GM23338 (cell line): ENCODE results near the gene DMBX1. TPM values are rescaled to one million over a fixed set of nuclear protein-coding genes. Genes with fewer than 3 reads are reported as not detected.

Source experiments
- ATAC-seq: fragments of 200-7000 bp; cut with Tn5 transposase; 3 replicates; pipeline ENCODE4 v1.9.1; 2020
- DNase-seq: peaks from one replicate; pipeline ENCODE4 v3.0.0-alpha.2; 2015; ENCODE audit warnings: low spot score
- H2AFZ ChIP-seq: fragments of 200-600 bp; sonication (generic); 2 replicates; pipeline ENCODE4 v1.8.0; 2016; ENCODE audit warnings: antibody characterized with exemption, mild to moderate bottlenecking, moderate library complexity
- H3F3A ChIP-seq: fragments of 200-600 bp; sonication (generic); replicated peaks from 2 replicates; pipeline ENCODE4 v1.8.0; 2017; ENCODE audit warnings: antibody characterized with exemption, mixed run types, low read depth
- H3K27ac ChIP-seq: fragments of 200-600 bp; sonication (generic); 2 replicates; pipeline ENCODE4 v1.6.1; 2016; ENCODE audit warnings: low read depth
- H3K27me3 ChIP-seq: fragments of 200-600 bp; sonication (generic); 2 replicates; pipeline ENCODE4 v1.8.0; 2016; ENCODE audit warnings: mild to moderate bottlenecking, mixed run types, moderate library complexity; ENCODE audit not compliant: insufficient read depth
- H3K36me3 ChIP-seq: fragments of 200-600 bp; sonication (generic); 2 replicates; pipeline ENCODE4 v1.8.0; 2016; ENCODE audit warnings: mild to moderate bottlenecking; ENCODE audit not compliant: insufficient read depth
- H3K4me1 ChIP-seq: fragments of 200-600 bp; sonication (generic); 2 replicates; pipeline ENCODE4 v1.8.0; 2016; ENCODE audit warnings: mild to moderate bottlenecking, moderate library complexity; ENCODE audit not compliant: insufficient read depth
- H3K4me2 ChIP-seq: fragments of 200-600 bp; sonication (generic); 2 replicates; pipeline ENCODE4 v1.7.1; 2017; ENCODE audit warnings: mixed run types
- H3K4me3 ChIP-seq: fragments of 200-600 bp; sonication (generic); 2 replicates; pipeline ENCODE4 v1.6.1; 2016; ENCODE audit warnings: mixed run types
- H3K79me2 ChIP-seq: fragments of 200-600 bp; sonication (generic); replicated peaks from 2 replicates; pipeline ENCODE4 v1.8.0; 2017; ENCODE audit warnings: mild to moderate bottlenecking; ENCODE audit not compliant: insufficient read depth
- H3K9me2 ChIP-seq: fragments of 200-600 bp; sonication (generic); 2 replicates; pipeline ENCODE4 v1.8.0; 2017; ENCODE audit not compliant: insufficient read depth
- H4K20me1 ChIP-seq: fragments of 200-600 bp; sonication (generic); replicated peaks from 2 replicates; pipeline ENCODE4 v1.8.0; 2017; ENCODE audit warnings: mild to moderate bottlenecking; ENCODE audit not compliant: insufficient read depth
- H3K27ac Mint-ChIP-seq: 2 replicates; pipeline ENCODE4 v1.8.0; 2020; ENCODE audit warnings: inconsistent platforms, mild to moderate bottlenecking, moderate library complexity, mixed read lengths
- H3K27me3 Mint-ChIP-seq: 3 replicates; pipeline ENCODE4 v1.8.0; 2022; ENCODE audit warnings: low read depth, mild to moderate bottlenecking, moderate library complexity, mixed read lengths, inconsistent platforms; ENCODE audit not compliant: insufficient read depth, poor library complexity
- H3K36me3 Mint-ChIP-seq: 3 replicates; pipeline ENCODE4 v1.8.0; 2021; ENCODE audit warnings: low read depth, mild to moderate bottlenecking, inconsistent platforms, moderate library complexity, mixed read lengths
- H3K4me1 Mint-ChIP-seq: 3 replicates; pipeline ENCODE4 v1.8.0; 2020; ENCODE audit warnings: mild to moderate bottlenecking, inconsistent platforms, mixed read lengths
- H3K4me3 Mint-ChIP-seq: 3 replicates; pipeline ENCODE4 v1.8.0; 2021; ENCODE audit warnings: moderate library complexity, mild to moderate bottlenecking, inconsistent platforms, mixed read lengths
- H3K9me3 Mint-ChIP-seq: 3 replicates; pipeline ENCODE4 v1.8.0; 2020; ENCODE audit warnings: moderate library complexity, mild to moderate bottlenecking, inconsistent platforms, mixed read lengths
- CREB1 ChIP-seq: fragments of 250-450 bp; sonication (Bioruptor Pico); IDR thresholded peaks from 2 replicates; pipeline ENCODE4 v1.5.0; 2020; ENCODE audit warnings: low read depth, mild to moderate bottlenecking, moderate library complexity
- CTCF ChIP-seq, 2 experiments: fragments of 200-600 bp in 1 of 2; sonication (generic) in 1 of 2; conservative IDR thresholded peaks; 2 replicates each; pipeline versions ENCODE4 v1.5.1 to v1.6.1; 2016 to 2017; ENCODE audit warnings: antibody characterized with exemption in 2 of 2, low read depth in 2 of 2, mild to moderate bottlenecking in 2 of 2, moderate library complexity in 1 of 2
- ETS1 ChIP-seq: IDR thresholded peaks from 2 replicates; pipeline ENCODE4 v1.6.1; 2016; ENCODE audit warnings: antibody characterized with exemption
- EZH2 ChIP-seq: fragments of 200-600 bp; sonication (generic); IDR thresholded peaks from one replicate; pipeline ENCODE4 v1.8.0; 2017; ENCODE audit warnings: antibody characterized with exemption, mild to moderate bottlenecking, low read depth; ENCODE audit not compliant: unreplicated experiment
- EZH2phosphoT487 ChIP-seq: fragments of 200-600 bp; sonication (generic); IDR thresholded peaks from one replicate; pipeline ENCODE4 v1.8.1; 2018; ENCODE audit warnings: antibody characterized with exemption; ENCODE audit not compliant: unreplicated experiment
- JUNB ChIP-seq: IDR thresholded peaks from one replicate; pipeline ENCODE4 v1.6.1; 2016; ENCODE audit warnings: antibody characterized with exemption; ENCODE audit not compliant: unreplicated experiment
- NANOG ChIP-seq: IDR thresholded peaks from 2 replicates; pipeline ENCODE4 v1.6.1; 2016; ENCODE audit warnings: antibody characterized with exemption, borderline replicate concordance
- POLR2AphosphoS5 ChIP-seq: IDR thresholded peaks from 2 replicates; pipeline ENCODE4 v1.6.1; 2016; ENCODE audit warnings: antibody characterized with exemption, low read depth
- REST ChIP-seq: IDR thresholded peaks from one replicate; pipeline ENCODE4 v1.6.1; 2018; ENCODE audit warnings: antibody characterized with exemption; ENCODE audit not compliant: unreplicated experiment
- STAT1 ChIP-seq: IDR thresholded peaks from one replicate; pipeline ENCODE4 v1.6.1; 2016; ENCODE audit warnings: antibody characterized with exemption; ENCODE audit not compliant: unreplicated experiment
- ZNF114 ChIP-seq: fragments of 250-450 bp; sonication (Bioruptor Pico); IDR thresholded peaks from 2 replicates; pipeline ENCODE4 v1.5.0; 2020; ENCODE audit warnings: mild to moderate bottlenecking, moderate library complexity
- ZNF331 ChIP-seq: fragments of 250-450 bp; sonication (Bioruptor Pico); IDR thresholded peaks from 2 replicates; pipeline ENCODE4 v1.5.0; 2020; ENCODE audit warnings: low read depth, mild to moderate bottlenecking, moderate library complexity
- ZNF462 ChIP-seq: fragments of 250-450 bp; sonication (Bioruptor Pico); IDR thresholded peaks from 2 replicates; pipeline ENCODE4 v1.5.0; 2020; ENCODE audit warnings: mild to moderate bottlenecking, moderate library complexity
- polyA plus RNA-seq: library from polyadenylated mRNA; unstranded; fragments of >200 nt; fragmentation: Nextera tagmentation; extraction: Ambion mirVana; gene quantifications from 2 replicates; pipeline ENCODE4 v1.2.1, GENCODE V29; 2016
- total RNA-seq: library from RNA; depleted of rRNA; stranded (reverse); fragments of >200 nt; shearing (Covaris generic); gene quantifications from 2 replicates; pipeline ENCODE4 v1.2.3, GENCODE V29; 2014

The DMBX1 gene
- total and polyA plus RNA-seq, 2 experiments from 2014 or later = 0.11 TPM; not detected in 1

- Histone ChIP-seq H3F3A (peaks cover 25% of the 10 kb centered on the region; the same call in 1 of the 2 replicates), H3K27ac (no peak overlapping the region), H2AFZ (peak overlapping the region; percentile 80; the same call in 1 of the 2 replicates), H3K4me2 (peak overlapping the region; percentile 92), H3K4me1 (peaks cover 60% of the 10 kb centered on the region), H3K36me3 (no peaks in the 10 kb centered on the region), H3K4me3 (peak overlapping the region; percentile 67), H3K27me3 (peaks cover 100% of the 10 kb centered on the region), H3K9me2 (no peaks in the 10 kb centered on the region), H4K20me1 (peaks cover 11% of the 10 kb centered on the region; the same call in 1 of the 2 replicates), H3K79me2 (no peaks in the 10 kb centered on the region)
- H3K36me3 Mint-ChIP-seq = no peaks in the 10 kb centered on the region; the same call in 2 of the 3 replicates
- DNase-seq (peak; percentile 58), ATAC-seq (peak; percentile 6; the same call in 2 of the 3 replicates)
- TF ChIP-seq EZH2 (no peak), REST (no peak), EZH2phosphoT487 (no peak), ETS1 (no peak), JUNB (no peak), CREB1 (CRISPR knock-in tag) (no peak), ZNF462 (CRISPR knock-in tag) (no peak), NANOG (no peak), ZNF331 (CRISPR knock-in tag) (no peak), CTCF (conservative IDR thresholded peaks at IDR 0.05; ENCODE audit: low read depth in 2 of 2) (no peak), ZNF114 (CRISPR knock-in tag) (no peak), STAT1 (no peak), POLR2AphosphoS5 (no peak)
- H3K4me3 Mint-ChIP-seq = peak overlapping the region; percentile 74
- peaks cover 98% of the 10 kb centered on the region for H3K27me3 Mint-ChIP-seq
- H3K4me1 Mint-ChIP-seq = peaks cover 55% of the 10 kb centered on the region
- no peaks in the 10 kb centered on the region; the same call in 2 of the 3 replicates for H3K9me3 Mint-ChIP-seq
- H3K27ac Mint-ChIP-seq = no peak overlapping the region
These were observed 695 bp downstream of the DMBX1 start for GRCh38 chr1:46490406-46490655.
